ENCODE results near the gene KRTAP5-11.
"Not testable (repeated sequence)": the region's sequence is repeated elsewhere in the genome, so short reads cannot be mapped to it uniquely, and the experiment has no call there.

KRTAP5-11 gene

GRCh38 chr11:71554996-71555395 is 27.7 kb downstream of the KRTAP5-11 start:
- DNase-seq = no peak

GRCh38 chr11:71551711-71552110 is 31.0 kb downstream of the KRTAP5-11 start:
- no peak for DNase-seq

- DNase-seq = no peak
Measured at GRCh38 chr11:71548716-71549151, 33.9 kb downstream of the KRTAP5-11 start.

GRCh38 chr11:71548120-71548519 is 34.6 kb downstream of the KRTAP5-11 start, which contains the start of gene KRTAP5-9:
Gene KRTAP5-9 (plus strand): TSS chr11:71548420. CDS start chr11:71548658, 238 bp downstream.
- no peak for DNase-seq

GRCh38 chr11:71545405-71545966 is 37.2 kb downstream of the KRTAP5-11 start:
- no peak for DNase-seq

GRCh38 chr11:71544525-71545214 is 38.0 kb downstream of the KRTAP5-11 start:
- DNase-seq = no peak

- DNase-seq = no peak
Measured at GRCh38 chr11:71543866-71544265, 38.8 kb downstream of the KRTAP5-11 start.

GRCh38 chr11:71542879-71543777 is 39.5 kb downstream of the KRTAP5-11 start:
- no peak for DNase-seq

- DNase-seq = no peak
Measured at GRCh38 chr11:71542382-71542781, 40.3 kb downstream of the KRTAP5-11 start.

- not testable (repeated sequence) for DNase-seq
Measured at GRCh38 chr11:71540521-71541304, 42.0 kb downstream of the KRTAP5-11 start.

- DNase-seq = not testable (repeated sequence)
Measured at GRCh38 chr11:71539971-71540370, 42.7 kb downstream of the KRTAP5-11 start.

GRCh38 chr11:71539017-71539416 is 43.7 kb downstream of the KRTAP5-11 start:
- DNase-seq = no peak

- no peak for DNase-seq
Measured at GRCh38 chr11:71538666-71538990, 44.0 kb downstream of the KRTAP5-11 start.

GRCh38 chr11:71537977-71538665 is 44.6 kb downstream of the KRTAP5-11 start, which contains the start of gene KRTAP5-8:
Gene KRTAP5-8 (plus strand): TSS chr11:71538025. CDS start chr11:71538056, 31 bp downstream.
- DNase-seq = not testable (repeated sequence)

- DNase-seq = no peak
Measured at GRCh38 chr11:71537537-71537936, 45.1 kb downstream of the KRTAP5-11 start.

GRCh38 chr11:71535825-71536224 is 46.9 kb downstream of the KRTAP5-11 start:
- no peak for DNase-seq

GRCh38 chr11:71534711-71535608 is 47.7 kb downstream of the KRTAP5-11 start:
- DNase-seq = not testable (repeated sequence)

GRCh38 chr11:71532036-71532610 is 50.6 kb downstream of the KRTAP5-11 start:
- DNase-seq = no peak

Measured in NCI-H526 (cell line).